Fibroblast of lung (primary cell): Measurements from ENCODE around the gene EEFSEC.

ENCODE experiments used
- EZH2 ChIP-seq: IDR thresholded peaks from 2 replicates; pipeline ENCODE4 v1.5.1; 2012; ENCODE audit warnings: low read length, control low read depth, mild to moderate bottlenecking; ENCODE audit errors: missing control alignments
- TF ChIP-seq, protein P1 (sequence below), 2 donors: IDR thresholded peaks in 1 of 2; conservative IDR thresholded peaks in 1 of 2; 1 replicate in 1 of 2; 2 replicates in 1 of 2; pipeline ENCODE4 v1.5.1; 2011 to 2012; ENCODE audit warnings: low read length in 2 of 2, control low read depth in 1 of 2, inconsistent platforms in 1 of 2, low read depth in 1 of 2, mild to moderate bottlenecking in 1 of 2

GRCh38 chr3:128190501-128190900, 37.2 kb downstream of the EEFSEC start:
- TF ChIP-seq, protein P1, sequence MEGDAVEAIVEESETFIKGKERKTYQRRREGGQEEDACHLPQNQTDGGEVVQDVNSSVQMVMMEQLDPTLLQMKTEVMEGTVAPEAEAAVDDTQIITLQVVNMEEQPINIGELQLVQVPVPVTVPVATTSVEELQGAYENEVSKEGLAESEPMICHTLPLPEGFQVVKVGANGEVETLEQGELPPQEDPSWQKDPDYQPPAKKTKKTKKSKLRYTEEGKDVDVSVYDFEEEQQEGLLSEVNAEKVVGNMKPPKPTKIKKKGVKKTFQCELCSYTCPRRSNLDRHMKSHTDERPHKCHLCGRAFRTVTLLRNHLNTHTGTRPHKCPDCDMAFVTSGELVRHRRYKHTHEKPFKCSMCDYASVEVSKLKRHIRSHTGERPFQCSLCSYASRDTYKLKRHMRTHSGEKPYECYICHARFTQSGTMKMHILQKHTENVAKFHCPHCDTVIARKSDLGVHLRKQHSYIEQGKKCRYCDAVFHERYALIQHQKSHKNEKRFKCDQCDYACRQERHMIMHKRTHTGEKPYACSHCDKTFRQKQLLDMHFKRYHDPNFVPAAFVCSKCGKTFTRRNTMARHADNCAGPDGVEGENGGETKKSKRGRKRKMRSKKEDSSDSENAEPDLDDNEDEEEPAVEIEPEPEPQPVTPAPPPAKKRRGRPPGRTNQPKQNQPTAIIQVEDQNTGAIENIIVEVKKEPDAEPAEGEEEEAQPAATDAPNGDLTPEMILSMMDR (conservative IDR thresholded peaks at IDR 0.05 in 1 of 2, IDR thresholded peaks at IDR 0.05 in 1 of 2; ENCODE audit: low read depth in 1 of 2, low read length in 2 of 2), result no peak
- no peak for TF ChIP-seq EZH2
